A549 (cell line): ENCODE measurements around the gene RNF214. TPM values are rescaled to one million over a fixed set of nuclear protein-coding genes. Genes with fewer than 3 reads are reported as not detected.

Experiments used
- ATAC-seq, 2 experiments: fragments of 200-7000 bp in 1 of 2; fragments of >200 bp in 1 of 2; cut with Nextera tagmentation in 1 of 2; cut with Tn5 transposase in 1 of 2; 3 replicates each; pipeline versions ENCODE4 v1.8.0 to v1.9.1; 2018 to 2020; ENCODE audit warnings: mild to moderate bottlenecking in 1 of 2, moderate library complexity in 1 of 2
- CTCF ChIA-PET: fragments of 300-600 bp; sonication (Branson Sonifier 250); formaldehyde crosslinking; extraction: SDS; loops from one replicate; lab custom pipeline; 2021; ENCODE audit warnings: antibody characterized with exemption, inconsistent platforms; lab: Yijun Ruan, JAX
- POLR2A ChIA-PET: fragments of 350-600 bp; formaldehyde crosslinking; extraction: SDS; loops from one replicate; lab custom pipeline; 2021; ENCODE audit warnings: antibody characterized with exemption, inconsistent platforms; lab: Yijun Ruan, JAX
- DNase-seq, 2 experiments: peaks; one replicate each; pipeline versions ENCODE4 v3.0.0 to v3.0.0-alpha.2; 2011 to 2016; ENCODE audit warnings: low read depth in 1 of 2, low spot score in 1 of 2
- FAIRE-seq: peaks from 2 replicates; lab custom pipeline; 2011; peaks lifted over from hg19 to GRCh38; lab: Jason Lieb, UNC
- H3K27ac ChIP-seq, 2 experiments: fragments of >200 bp; sonication (Bioruptor Twin); formaldehyde crosslinking; 3 replicates each; pipeline ENCODE4 v1.5.1; 2016 to 2017
- H3K4me1 ChIP-seq: fragments of >200 bp; sonication (Bioruptor Twin); formaldehyde crosslinking; 3 replicates; pipeline ENCODE4 v1.6.1; 2016
- H3K4me2 ChIP-seq: fragments of >200 bp; sonication (Bioruptor Twin); formaldehyde crosslinking; 3 replicates; pipeline ENCODE4 v1.6.1; 2016
- H3K4me3 ChIP-seq: fragments of >200 bp; sonication (Bioruptor Twin); formaldehyde crosslinking; 3 replicates; pipeline ENCODE4 v1.5.1; 2016
- H3K9me3 ChIP-seq: fragments of >200 bp; sonication (Bioruptor Twin); formaldehyde crosslinking; 3 replicates; pipeline ENCODE4 v1.6.1; 2016
- BHLHE40 ChIP-seq: IDR thresholded peaks from 2 replicates; pipeline ENCODE4 v1.6.1; 2012; ENCODE audit warnings: low read depth, low read length, inconsistent platforms
- CBX2 ChIP-seq: fragments of 200-600 bp; sonication (generic); IDR thresholded peaks from 2 replicates; pipeline ENCODE4 v1.6.1; 2016; ENCODE audit warnings: low read depth, mild to moderate bottlenecking, borderline replicate concordance
- CBX8 ChIP-seq: fragments of 200-600 bp; sonication (generic); IDR thresholded peaks from 2 replicates; pipeline ENCODE4 v1.6.1; 2016
- CHD2 ChIP-seq: fragments of 150-350 bp; IDR thresholded peaks from 2 replicates; pipeline ENCODE4 v1.6.1; 2014; ENCODE audit warnings: low read length; ENCODE audit not compliant: partially characterized antibody
- EHF ChIP-seq: fragments of 250-450 bp; sonication (Bioruptor Pico); IDR thresholded peaks from 2 replicates; pipeline ENCODE4 v1.5.0; 2020; ENCODE audit warnings: mild to moderate bottlenecking
- JUN ChIP-seq, 2 experiments: fragments of >200 bp; sonication (Bioruptor Twin); formaldehyde crosslinking; IDR thresholded peaks; 2 replicates in 1 of 2; 3 replicates in 1 of 2; pipeline ENCODE4 v1.6.1; 2016 to 2017
- KDM1A ChIP-seq: fragments of 200-600 bp; sonication (generic); IDR thresholded peaks from 2 replicates; pipeline ENCODE4 v1.6.1; 2016; ENCODE audit warnings: low read depth, mild to moderate bottlenecking
- KDM5A ChIP-seq: fragments of 200-600 bp; sonication (generic); IDR thresholded peaks from 2 replicates; pipeline ENCODE4 v1.6.1; 2016; ENCODE audit warnings: antibody characterized with exemption, mild to moderate bottlenecking
- MAFK ChIP-seq: fragments of 450-650 bp; IDR thresholded peaks from 2 replicates; pipeline ENCODE4 v1.6.1; 2014; ENCODE audit not compliant: partially characterized antibody
- PHF8 ChIP-seq: fragments of 200-600 bp; sonication (generic); IDR thresholded peaks from 2 replicates; pipeline ENCODE4 v1.6.1; 2016; ENCODE audit warnings: low read depth, mild to moderate bottlenecking, antibody characterized with exemption, moderate library complexity, borderline replicate concordance
- RARB ChIP-seq: fragments of 250-450 bp; sonication (Bioruptor Pico); IDR thresholded peaks from 2 replicates; pipeline ENCODE4 v1.8.0; 2021; ENCODE audit warnings: mild to moderate bottlenecking, moderate library complexity
- RNF2 ChIP-seq: fragments of 200-600 bp; sonication (generic); IDR thresholded peaks from 2 replicates; pipeline ENCODE4 v1.6.1; 2016; ENCODE audit warnings: low read depth, mild to moderate bottlenecking, antibody characterized with exemption, moderate library complexity, borderline replicate concordance
- TP53 ChIP-seq: fragments of 250-450 bp; sonication (Bioruptor Pico); IDR thresholded peaks from 2 replicates; pipeline ENCODE4 v1.5.0; 2021; ENCODE audit warnings: mild to moderate bottlenecking, moderate library complexity
- ZC3H11A ChIP-seq: fragments of 450-650 bp; IDR thresholded peaks from 2 replicates; pipeline ENCODE4 v1.6.1; 2014; ENCODE audit warnings: antibody characterized with exemption, mild to moderate bottlenecking
- ZSCAN20 ChIP-seq: fragments of 250-450 bp; sonication (Bioruptor Pico); IDR thresholded peaks from 2 replicates; pipeline ENCODE4 v1.8.0; 2022; ENCODE audit warnings: mild to moderate bottlenecking, moderate library complexity
- WGBS: methylation state at CpG from one replicate; pipeline ENCODE4 v1.1.6; 2017; ENCODE audit errors: missing lambda C conversion rate; 5-methylcytosine and 5-hydroxymethylcytosine counted together
- polyA plus RNA-seq, 4 experiments: library from polyadenylated mRNA; depleted of rRNA in 3 of 4; stranded (reverse); fragments of >200 nt; fragmentation: RNase III in 1 of 4; extraction: RNeasy Plus Mini Kit Qiagen cat#74134 plus additional on column Dnase treatment in 1 of 4; gene quantifications; 2 replicates in 3 of 4; 3 replicates in 1 of 4; pipeline ENCODE4 v1.2.3, GENCODE V29; 2011 to 2017
- TF ChIP-seq, protein P1 (sequence below): IDR thresholded peaks from 2 replicates; pipeline ENCODE4 v1.6.1; 2012
- TF ChIP-seq, protein P2 (sequence below): fragments of 250-450 bp; sonication (Bioruptor Pico); IDR thresholded peaks from 2 replicates; pipeline ENCODE4 v1.5.0; 2021; ENCODE audit warnings: mild to moderate bottlenecking, moderate library complexity, borderline replicate concordance
- TF ChIP-seq, protein P3 (sequence below): fragments of 250-450 bp; sonication (Bioruptor Pico); IDR thresholded peaks from 2 replicates; pipeline ENCODE4 v1.5.0; 2020; ENCODE audit warnings: low read depth, mild to moderate bottlenecking, moderate library complexity
- TF ChIP-seq, protein P4 (sequence below): fragments of >200 bp; sonication (Bioruptor Twin); formaldehyde crosslinking; IDR thresholded peaks from 3 replicates; pipeline ENCODE4 v1.6.1; 2016

Gene RNF214
- polyA plus RNA-seq, 2 of the 4 experiments (the other 2 are of a cell fraction), result 11.0 to 15.9 TPM

DNA sequence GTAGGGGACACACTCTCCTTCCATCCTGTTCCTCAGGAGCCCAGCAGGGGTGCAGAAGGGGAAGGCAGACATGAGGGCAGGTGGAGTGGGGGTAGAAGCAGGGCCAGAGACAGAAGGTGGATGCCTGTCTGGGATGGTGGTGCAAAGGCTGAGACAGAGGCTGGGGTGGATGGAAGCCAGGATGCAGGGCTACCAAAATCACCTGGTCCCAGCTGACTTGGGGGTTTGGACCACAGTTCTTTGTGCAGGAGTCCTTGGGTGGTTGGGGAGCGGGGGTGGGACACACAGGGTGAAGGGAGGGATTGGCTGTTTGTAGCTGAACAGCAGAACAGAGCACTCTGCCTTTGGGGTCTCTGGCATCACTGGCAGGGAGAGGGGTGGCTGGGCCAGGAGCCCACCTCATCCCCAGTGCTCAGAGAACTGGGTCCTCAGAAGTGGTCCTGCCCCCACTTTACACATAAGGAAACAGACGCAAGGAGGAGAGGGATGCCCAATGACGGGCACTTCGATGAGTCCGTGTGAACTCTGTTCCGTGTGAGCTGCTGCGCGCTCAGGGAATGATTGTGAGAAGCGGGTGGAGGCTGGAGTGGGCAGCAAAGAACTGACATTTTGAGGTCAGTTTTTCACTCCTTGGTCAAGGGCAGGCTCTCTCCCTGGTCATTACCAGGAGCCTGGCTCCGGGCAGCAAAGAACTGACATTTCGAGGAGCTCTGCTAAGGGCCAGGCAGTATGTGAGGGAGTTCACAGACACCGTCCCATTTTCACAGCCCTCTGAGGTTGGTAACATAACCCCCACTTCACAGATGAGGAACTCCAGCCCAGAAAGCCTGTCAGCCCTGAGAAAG is 31.4 kb upstream of the RNF214 start:
- Histone ChIP-seq H3K4me1 (peaks cover 21% of the 10 kb centered on the region), H3K27ac (peak overlapping the region in 1 of 2 experiments; percentile 85; a peak in 2 of 6 replicates), H3K9me3 (no peaks in the 10 kb centered on the region), H3K4me3 (no peak overlapping the region), H3K4me2 (peak overlapping the region; percentile 77; the same call in 1 of the 3 replicates)
- DNase-seq (no peak), ATAC-seq (no peak), FAIRE-seq (no peak)
- ChIA-PET POLR2A (no interaction called here), CTCF (interaction anchor here (0.5 to 1.5 kb wide), 3 partner anchors 13 to 1799 kb away, joined by 3 read pairs; no protein-coding TSS in a partner anchor)
- WGBS, result 90% methylated on average over 12 of the region's 12 CpGs
- TF ChIP-seq EHF (CRISPR knock-in tag) (no peak), BHLHE40 (no peak)
- TF ChIP-seq, protein P1, sequence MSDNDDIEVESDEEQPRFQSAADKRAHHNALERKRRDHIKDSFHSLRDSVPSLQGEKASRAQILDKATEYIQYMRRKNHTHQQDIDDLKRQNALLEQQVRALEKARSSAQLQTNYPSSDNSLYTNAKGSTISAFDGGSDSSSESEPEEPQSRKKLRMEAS, result no peak

DNA sequence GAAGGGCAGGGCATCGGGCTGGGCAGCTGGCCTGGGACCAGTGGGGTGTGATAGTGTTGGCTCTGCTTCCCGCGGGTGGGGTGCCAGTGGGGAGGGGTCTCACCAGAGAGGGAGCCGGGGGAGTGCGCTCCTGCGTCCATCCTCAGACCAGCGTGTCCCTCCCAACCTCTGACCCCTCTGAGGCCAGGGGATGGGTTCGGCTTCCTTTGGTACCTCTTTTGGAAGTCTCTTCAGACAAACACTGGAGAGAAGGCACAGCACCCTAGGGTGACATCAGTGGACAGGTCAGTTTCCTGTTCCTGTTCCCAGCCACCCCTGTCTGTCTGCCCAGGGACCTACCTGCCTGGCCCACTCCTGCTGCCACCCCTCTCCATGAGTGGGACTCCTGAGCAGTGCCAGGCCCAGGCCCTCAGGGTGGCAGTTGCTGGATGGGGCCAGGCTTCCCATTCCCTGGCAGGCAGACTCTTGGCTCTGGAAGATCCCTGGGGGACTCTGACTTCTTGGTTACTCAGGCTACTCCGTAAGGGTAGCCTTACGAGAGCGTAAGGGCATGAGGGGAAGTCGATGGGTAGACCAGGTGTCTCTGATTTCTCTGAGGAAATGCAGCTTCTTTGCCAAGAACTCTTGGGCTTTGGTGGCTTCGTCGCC is 30.7 kb upstream of the RNF214 start:
- ATAC-seq (no peak), FAIRE-seq (no peak), DNase-seq (no peak)
- Histone ChIP-seq H3K9me3 (no peaks in the 10 kb centered on the region), H3K4me1 (peaks cover 22% of the 10 kb centered on the region), H3K4me2 (no peak overlapping the region), H3K27ac (no peak overlapping the region; a peak in 1 of 6 replicates), H3K4me3 (no peak overlapping the region)
- WGBS, result 92% methylated on average over 12 of the region's 14 CpGs
- ChIA-PET POLR2A (no interaction called here), CTCF (interaction anchor here (4.5 kb wide), 1 partner anchor 24 kb away, joined by 23 read pairs; no protein-coding TSS in a partner anchor)
- TF ChIP-seq TP53 (no peak), CBX8 (no peak), JUN (IDR thresholded peaks at IDR 0.05) (no peak), KDM5A (no peak), RARB (no peak)

DNA sequence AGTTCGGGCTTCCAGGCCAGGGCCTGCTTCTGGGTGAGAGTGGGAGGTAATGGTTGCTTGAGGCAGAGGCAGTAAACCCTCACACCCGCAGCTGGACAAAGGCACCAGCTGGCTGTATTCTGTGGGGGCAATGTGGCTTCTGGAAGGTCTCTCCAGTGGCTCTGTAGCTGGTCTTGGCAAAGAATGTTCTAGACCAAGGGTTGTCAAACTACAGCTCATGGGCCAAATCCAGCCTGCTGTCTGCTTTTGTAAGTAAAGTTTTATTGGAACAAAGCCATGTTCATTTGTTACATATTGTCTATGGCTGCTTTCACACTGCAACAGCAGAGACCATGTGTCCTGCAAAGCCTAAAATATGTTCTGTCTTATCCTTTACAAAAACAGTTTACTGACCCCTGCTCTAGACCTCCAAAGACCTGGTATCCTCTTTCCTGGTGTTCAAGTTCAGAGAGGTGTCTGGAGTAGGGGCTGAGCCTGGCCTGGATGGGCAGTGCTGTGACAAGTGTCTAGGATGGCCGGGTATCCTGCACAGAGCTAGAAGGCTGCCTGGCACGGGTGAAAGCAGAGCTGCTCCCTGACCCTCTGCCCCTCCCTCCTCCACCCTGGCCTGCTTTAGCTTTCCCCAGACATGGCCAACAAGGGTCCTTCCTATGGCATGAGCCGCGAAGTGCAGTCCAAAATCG is 29.9 kb upstream of the RNF214 start:
- POLR2A ChIA-PET, result no interaction called here
- WGBS, result 87% methylated on average over 5 of the region's 7 CpGs

DNA sequence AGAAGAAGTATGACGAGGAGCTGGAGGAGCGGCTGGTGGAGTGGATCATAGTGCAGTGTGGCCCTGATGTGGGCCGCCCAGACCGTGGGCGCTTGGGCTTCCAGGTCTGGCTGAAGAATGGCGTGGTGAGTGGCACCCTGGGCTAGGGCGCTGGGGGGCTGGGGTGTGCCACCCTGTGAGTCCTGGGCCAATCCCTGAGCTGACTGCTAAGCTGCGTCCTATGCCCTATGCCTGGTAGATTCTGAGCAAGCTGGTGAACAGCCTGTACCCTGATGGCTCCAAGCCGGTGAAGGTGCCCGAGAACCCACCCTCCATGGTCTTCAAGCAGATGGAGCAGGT is 29.4 kb upstream of the RNF214 start:
- Histone ChIP-seq H3K4me3 (no peak overlapping the region), H3K27ac (no peak overlapping the region), H3K4me1 (peaks cover 22% of the 10 kb centered on the region), H3K9me3 (no peaks in the 10 kb centered on the region), H3K4me2 (no peak overlapping the region)
- ChIA-PET CTCF (interaction anchor here (0.9 to 4.5 kb wide), 4 partner anchors 10 to 23 kb away, joined by 3 to 23 read pairs (median 8); no protein-coding TSS in a partner anchor), POLR2A (no interaction called here)
- DNase-seq (no peak), FAIRE-seq (no peak), ATAC-seq (no peak)
- WGBS, result 98% methylated on average over 10 of the region's 10 CpGs
- TF ChIP-seq PHF8 (no peak), CHD2 (no peak), JUN (IDR thresholded peaks at IDR 0.05) (no peak), KDM1A (no peak), ZC3H11A (no peak)
- TF ChIP-seq, protein P1, result no peak
- TF ChIP-seq, protein P2, sequence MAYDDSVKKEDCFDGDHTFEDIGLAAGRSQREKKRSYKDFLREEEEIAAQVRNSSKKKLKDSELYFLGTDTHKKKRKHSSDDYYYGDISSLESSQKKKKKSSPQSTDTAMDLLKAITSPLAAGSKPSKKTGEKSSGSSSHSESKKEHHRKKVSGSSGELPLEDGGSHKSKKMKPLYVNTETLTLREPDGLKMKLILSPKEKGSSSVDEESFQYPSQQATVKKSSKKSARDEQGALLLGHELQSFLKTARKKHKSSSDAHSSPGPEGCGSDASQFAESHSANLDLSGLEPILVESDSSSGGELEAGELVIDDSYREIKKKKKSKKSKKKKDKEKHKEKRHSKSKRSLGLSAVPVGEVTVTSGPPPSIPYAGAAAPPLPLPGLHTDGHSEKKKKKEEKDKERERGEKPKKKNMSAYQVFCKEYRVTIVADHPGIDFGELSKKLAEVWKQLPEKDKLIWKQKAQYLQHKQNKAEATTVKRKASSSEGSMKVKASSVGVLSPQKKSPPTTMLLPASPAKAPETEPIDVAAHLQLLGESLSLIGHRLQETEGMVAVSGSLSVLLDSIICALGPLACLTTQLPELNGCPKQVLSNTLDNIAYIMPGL (CRISPR knock-in tag), result no peak
- TF ChIP-seq, protein P3, sequence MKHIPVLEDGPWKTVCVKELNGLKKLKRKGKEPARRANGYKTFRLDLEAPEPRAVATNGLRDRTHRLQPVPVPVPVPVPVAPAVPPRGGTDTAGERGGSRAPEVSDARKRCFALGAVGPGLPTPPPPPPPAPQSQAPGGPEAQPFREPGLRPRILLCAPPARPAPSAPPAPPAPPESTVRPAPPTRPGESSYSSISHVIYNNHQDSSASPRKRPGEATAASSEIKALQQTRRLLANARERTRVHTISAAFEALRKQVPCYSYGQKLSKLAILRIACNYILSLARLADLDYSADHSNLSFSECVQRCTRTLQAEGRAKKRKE (CRISPR knock-in tag), result no peak
- TF ChIP-seq, protein P4, sequence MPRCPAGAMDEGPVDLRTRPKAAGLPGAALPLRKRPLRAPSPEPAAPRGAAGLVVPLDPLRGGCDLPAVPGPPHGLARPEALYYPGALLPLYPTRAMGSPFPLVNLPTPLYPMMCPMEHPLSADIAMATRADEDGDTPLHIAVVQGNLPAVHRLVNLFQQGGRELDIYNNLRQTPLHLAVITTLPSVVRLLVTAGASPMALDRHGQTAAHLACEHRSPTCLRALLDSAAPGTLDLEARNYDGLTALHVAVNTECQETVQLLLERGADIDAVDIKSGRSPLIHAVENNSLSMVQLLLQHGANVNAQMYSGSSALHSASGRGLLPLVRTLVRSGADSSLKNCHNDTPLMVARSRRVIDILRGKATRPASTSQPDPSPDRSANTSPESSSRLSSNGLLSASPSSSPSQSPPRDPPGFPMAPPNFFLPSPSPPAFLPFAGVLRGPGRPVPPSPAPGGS, result no peak

More for the DNA sequence above, 29.9 kb upstream of the RNF214 start:
- ATAC-seq, result no peak
- H3K4me2 ChIP-seq, result no peak overlapping the region
- CTCF ChIA-PET, result interaction anchor here (0.5 to 4.5 kb wide), 4 partner anchors 11 to 433 kb away, joined by 3 to 23 read pairs (median 8); no protein-coding TSS in a partner anchor
- no peaks in the 10 kb centered on the region for H3K9me3 ChIP-seq
- peaks cover 24% of the 10 kb centered on the region for H3K4me1 ChIP-seq
- TF ChIP-seq CBX2 (no peak), MAFK (no peak), RNF2 (no peak), ZSCAN20 (CRISPR knock-in tag) (no peak)
- FAIRE-seq, result no peak
- H3K27ac ChIP-seq, result no peak overlapping the region
- no peak for DNase-seq
- no peak overlapping the region for H3K4me3 ChIP-seq
